Progenitor cell of endocrine pancreas (in vitro differentiated cells): Measurements from ENCODE around the gene SMPDL3A. TPM values are rescaled to one million over a fixed set of nuclear protein-coding genes. Genes with fewer than 3 reads are reported as not detected.
"Not testable (repeated sequence)": the region's sequence is repeated elsewhere in the genome, so short reads cannot be mapped to it uniquely, and the experiment has no call there.

ENCODE experiments used
- DNase-seq: peaks from one replicate; pipeline ENCODE4 v3.0.0; 2021; ENCODE audit warnings: low spot score; ENCODE audit not compliant: unreplicated experiment
- H3K27ac Mint-ChIP-seq: 2 replicates; pipeline ENCODE4 v1.8.0; 2021; ENCODE audit warnings: mild to moderate bottlenecking, moderate library complexity, mixed read lengths
- H3K27me3 Mint-ChIP-seq: 2 replicates; pipeline ENCODE4 v1.8.0; 2021; ENCODE audit warnings: mixed read lengths
- H3K36me3 Mint-ChIP-seq: 2 replicates; pipeline ENCODE4 v1.8.0; 2022; ENCODE audit warnings: mixed read lengths; ENCODE audit not compliant: insufficient read depth
- H3K4me1 Mint-ChIP-seq: 2 replicates; pipeline ENCODE4 v1.8.0; 2021; ENCODE audit warnings: low read depth, mixed read lengths
- H3K4me3 Mint-ChIP-seq: 2 replicates; pipeline ENCODE4 v1.8.0; 2021; ENCODE audit warnings: low read depth, mild to moderate bottlenecking, moderate library complexity, mixed read lengths
- H3K9me3 Mint-ChIP-seq: 2 replicates; pipeline ENCODE4 v1.8.0; 2021; ENCODE audit warnings: low read depth, mixed read lengths
- total RNA-seq: library from RNA; stranded (reverse); gene quantifications from 2 replicates; pipeline ENCODE4 v1.2.1, GENCODE V29; 2021
- TF ChIP-seq, protein P1 (sequence below): fragments of 200-600 bp; sonication (generic); IDR thresholded peaks from one replicate; pipeline ENCODE4 v1.5.0; 2021; ENCODE audit warnings: antibody characterized with exemption, mild to moderate bottlenecking; ENCODE audit not compliant: unreplicated experiment

SMPDL3A gene
- total RNA-seq, 1 donor from 2014 or later = 8.6 TPM

DNA sequence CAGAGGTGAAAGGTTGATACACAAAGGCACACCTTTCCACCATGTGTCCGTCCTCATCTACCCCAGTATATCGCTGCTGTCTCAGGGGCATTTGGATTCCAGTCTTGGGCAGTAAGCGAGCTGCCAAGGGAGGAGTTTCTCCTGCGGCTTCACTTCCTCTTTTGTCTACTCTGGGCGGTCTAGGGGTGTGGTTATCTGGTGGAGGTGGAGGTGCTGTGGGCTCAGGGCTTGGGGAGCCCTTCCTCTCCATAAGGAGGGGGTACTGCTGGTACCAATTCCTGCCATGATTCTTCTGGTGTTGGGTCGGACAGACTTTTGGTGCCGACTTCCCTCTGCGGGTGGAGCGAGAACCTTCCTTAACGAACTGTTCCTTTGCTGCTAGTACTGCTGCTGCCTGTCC lies 41.5 kb upstream of the SMPDL3A start:
- H3K27ac Mint-ChIP-seq = no peak overlapping the region
- H3K36me3 Mint-ChIP-seq = peaks cover 3% of the 10 kb centered on the region
- peaks cover 15% of the 10 kb centered on the region for H3K9me3 Mint-ChIP-seq
- no peaks in the 10 kb centered on the region for H3K27me3 Mint-ChIP-seq
- peaks cover 2% of the 10 kb centered on the region for H3K4me1 Mint-ChIP-seq
- TF ChIP-seq, protein P1, sequence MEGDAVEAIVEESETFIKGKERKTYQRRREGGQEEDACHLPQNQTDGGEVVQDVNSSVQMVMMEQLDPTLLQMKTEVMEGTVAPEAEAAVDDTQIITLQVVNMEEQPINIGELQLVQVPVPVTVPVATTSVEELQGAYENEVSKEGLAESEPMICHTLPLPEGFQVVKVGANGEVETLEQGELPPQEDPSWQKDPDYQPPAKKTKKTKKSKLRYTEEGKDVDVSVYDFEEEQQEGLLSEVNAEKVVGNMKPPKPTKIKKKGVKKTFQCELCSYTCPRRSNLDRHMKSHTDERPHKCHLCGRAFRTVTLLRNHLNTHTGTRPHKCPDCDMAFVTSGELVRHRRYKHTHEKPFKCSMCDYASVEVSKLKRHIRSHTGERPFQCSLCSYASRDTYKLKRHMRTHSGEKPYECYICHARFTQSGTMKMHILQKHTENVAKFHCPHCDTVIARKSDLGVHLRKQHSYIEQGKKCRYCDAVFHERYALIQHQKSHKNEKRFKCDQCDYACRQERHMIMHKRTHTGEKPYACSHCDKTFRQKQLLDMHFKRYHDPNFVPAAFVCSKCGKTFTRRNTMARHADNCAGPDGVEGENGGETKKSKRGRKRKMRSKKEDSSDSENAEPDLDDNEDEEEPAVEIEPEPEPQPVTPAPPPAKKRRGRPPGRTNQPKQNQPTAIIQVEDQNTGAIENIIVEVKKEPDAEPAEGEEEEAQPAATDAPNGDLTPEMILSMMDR = no peak
- H3K4me3 Mint-ChIP-seq = no peak overlapping the region
- DNase-seq = no peak

DNA sequence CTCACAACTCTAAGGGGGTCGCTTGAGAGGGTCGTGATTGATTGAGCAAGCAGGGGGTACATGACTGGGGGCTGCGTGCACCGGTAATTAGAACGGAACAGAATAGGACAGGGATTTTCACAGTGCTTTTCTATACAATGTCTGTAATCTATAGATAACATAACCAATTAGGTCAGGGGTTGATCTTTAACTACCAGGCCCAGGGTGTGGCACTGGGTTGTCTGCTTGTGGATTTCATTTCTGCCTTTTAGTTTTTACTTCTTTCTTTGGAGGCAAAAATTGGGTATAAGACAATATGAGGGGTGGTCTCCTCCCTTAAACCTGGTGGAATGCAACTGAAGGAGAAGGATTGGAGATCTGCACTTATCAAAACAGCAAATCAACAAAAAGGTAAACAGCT lies 40.1 kb upstream of the SMPDL3A start:
- not testable (repeated sequence) for H3K4me3 Mint-ChIP-seq, DNase-seq, H3K4me1 Mint-ChIP-seq, H3K27ac Mint-ChIP-seq, H3K27me3 Mint-ChIP-seq, H3K36me3 Mint-ChIP-seq
- H3K9me3 Mint-ChIP-seq = peaks cover 15% of the 10 kb centered on the region

DNA sequence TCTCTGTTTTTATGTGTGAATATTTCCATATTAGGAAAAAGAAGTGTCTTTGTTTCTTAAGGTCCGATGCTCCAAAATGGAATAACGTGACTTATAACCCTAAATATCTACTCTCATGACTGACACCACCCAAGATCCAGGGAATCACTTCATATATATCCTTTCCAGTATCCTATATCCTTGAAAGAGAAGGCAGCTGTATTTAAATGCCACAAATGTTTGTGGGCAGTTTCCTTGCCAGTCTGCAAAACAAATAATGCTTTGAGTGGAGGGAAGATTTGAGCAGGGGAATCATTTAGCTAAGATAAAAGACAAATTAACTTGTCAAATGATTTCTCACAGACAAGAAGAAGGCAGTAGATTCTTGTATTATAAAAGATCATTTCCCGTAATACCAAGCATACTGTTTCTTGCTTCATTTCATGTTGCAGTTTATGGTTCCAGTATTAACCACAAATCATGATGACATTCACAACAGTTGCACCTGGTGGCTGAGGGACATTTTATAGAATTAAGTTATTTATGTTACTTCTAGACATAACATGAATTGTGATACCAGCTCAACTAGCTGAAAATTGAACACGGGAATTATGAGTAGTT lies 39.5 kb upstream of the SMPDL3A start:
- H3K4me3 Mint-ChIP-seq = no peak overlapping the region
- peaks cover 19% of the 10 kb centered on the region for H3K9me3 Mint-ChIP-seq
- H3K27ac Mint-ChIP-seq = no peak overlapping the region
- peaks cover 2% of the 10 kb centered on the region for H3K4me1 Mint-ChIP-seq
- peaks cover 3% of the 10 kb centered on the region for H3K36me3 Mint-ChIP-seq
- H3K27me3 Mint-ChIP-seq = no peaks in the 10 kb centered on the region
- DNase-seq = no peak
- TF ChIP-seq, protein P1 = no peak

DNA sequence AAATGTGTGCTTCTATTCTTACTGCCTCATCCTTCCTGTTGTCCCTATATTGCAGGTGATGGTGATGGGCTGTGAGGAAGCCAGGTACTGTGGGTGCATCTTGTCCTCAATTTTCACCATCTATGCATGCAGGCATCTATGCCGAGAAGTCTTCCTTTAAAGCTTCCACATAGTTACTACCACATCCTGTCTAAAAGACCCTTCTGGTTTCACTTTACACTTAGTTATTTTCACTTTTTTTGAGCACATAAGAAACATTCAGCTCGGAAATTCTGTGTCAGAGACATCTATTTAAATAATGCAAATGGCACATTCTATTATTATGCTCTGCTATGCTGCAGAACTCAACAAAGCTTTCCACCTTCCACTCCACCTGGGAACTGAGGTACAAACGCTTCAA lies 37.7 kb upstream of the SMPDL3A start:
- DNase-seq = no peak
- H3K4me1 Mint-ChIP-seq = peaks cover 2% of the 10 kb centered on the region
- no peak overlapping the region for H3K27ac Mint-ChIP-seq
- TF ChIP-seq, protein P1 = no peak
- H3K27me3 Mint-ChIP-seq = no peaks in the 10 kb centered on the region
- H3K4me3 Mint-ChIP-seq = no peak overlapping the region
- H3K36me3 Mint-ChIP-seq = peaks cover 3% of the 10 kb centered on the region
- peaks cover 32% of the 10 kb centered on the region for H3K9me3 Mint-ChIP-seq

DNA sequence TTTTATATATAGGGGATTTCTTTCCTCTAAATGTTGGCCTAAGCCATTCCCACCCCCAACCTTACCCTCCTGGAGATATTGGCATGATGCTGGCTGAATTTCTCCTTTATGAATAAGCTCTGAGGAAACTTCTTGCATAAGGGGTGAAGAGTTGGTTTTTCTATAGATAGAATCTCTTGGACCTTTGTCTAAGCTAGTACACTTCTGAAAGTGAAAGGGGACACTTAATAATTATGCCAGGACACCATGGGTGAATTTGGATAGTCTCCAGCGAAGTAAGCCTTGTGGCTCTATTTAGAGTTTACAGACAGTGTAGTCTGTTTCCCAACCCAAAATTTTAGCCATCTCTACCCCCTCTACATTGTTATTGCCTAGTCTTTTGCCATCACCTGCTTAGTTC lies 36.6 kb upstream of the SMPDL3A start:
- TF ChIP-seq, protein P1 = no peak
- Mint-ChIP-seq H3K27ac (no peak overlapping the region), H3K4me3 (no peak overlapping the region), H3K27me3 (no peaks in the 10 kb centered on the region), H3K4me1 (peaks cover 2% of the 10 kb centered on the region), H3K36me3 (peaks cover 3% of the 10 kb centered on the region), H3K9me3 (peaks cover 33% of the 10 kb centered on the region)
- no peak for DNase-seq

DNA sequence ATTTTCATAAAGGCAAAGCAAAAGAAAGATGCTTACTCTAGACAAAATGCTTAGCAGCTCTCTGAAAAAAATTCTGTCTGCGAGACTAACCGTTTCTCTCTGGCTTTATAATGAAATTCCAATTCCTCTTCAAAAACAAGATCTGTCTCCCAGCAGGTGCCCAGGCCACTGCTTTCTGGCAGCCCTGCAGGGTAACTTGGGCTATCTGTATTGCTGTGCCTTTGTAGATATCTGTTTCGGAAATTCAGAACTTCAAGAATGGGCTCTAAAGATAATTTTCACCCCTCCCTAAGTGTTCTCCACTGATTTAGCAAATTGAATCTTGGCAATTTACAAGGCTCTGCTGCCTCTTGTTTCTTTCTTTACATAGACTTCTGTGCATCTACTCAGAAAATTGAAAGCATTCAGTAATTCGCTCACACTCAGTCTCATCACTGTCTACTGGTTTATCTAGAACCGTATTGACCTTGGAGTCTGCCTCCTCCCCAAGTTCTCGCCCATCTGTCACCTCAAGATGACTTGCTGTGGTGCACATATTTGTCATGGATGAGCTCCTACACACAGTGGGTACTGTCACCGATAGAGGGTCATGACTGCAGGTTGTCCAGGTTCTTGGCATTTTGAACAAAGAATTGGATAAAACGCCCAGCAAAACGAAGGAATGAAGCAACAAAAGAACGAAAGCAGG lies 35.9 kb upstream of the SMPDL3A start:
- Mint-ChIP-seq H3K36me3 (peaks cover under 1% of the 10 kb centered on the region), H3K4me3 (no peak overlapping the region), H3K9me3 (peaks cover 28% of the 10 kb centered on the region), H3K27ac (no peak overlapping the region), H3K4me1 (peaks cover 2% of the 10 kb centered on the region), H3K27me3 (no peaks in the 10 kb centered on the region)
- no peak for DNase-seq
- TF ChIP-seq, protein P1 = no peak
